GM21528 (cell line): ENCODE results near the gene PUM2.

ENCODE experiments used
- ATAC-seq: cut with Tn5 transposase; IDR thresholded peaks from one replicate; pipeline ENCODE4 v1.9.1; 2021; ENCODE audit warnings: mild to moderate bottlenecking, moderate library complexity; ENCODE audit not compliant: unreplicated experiment, low FRiP score

Gene PUM2

DNA sequence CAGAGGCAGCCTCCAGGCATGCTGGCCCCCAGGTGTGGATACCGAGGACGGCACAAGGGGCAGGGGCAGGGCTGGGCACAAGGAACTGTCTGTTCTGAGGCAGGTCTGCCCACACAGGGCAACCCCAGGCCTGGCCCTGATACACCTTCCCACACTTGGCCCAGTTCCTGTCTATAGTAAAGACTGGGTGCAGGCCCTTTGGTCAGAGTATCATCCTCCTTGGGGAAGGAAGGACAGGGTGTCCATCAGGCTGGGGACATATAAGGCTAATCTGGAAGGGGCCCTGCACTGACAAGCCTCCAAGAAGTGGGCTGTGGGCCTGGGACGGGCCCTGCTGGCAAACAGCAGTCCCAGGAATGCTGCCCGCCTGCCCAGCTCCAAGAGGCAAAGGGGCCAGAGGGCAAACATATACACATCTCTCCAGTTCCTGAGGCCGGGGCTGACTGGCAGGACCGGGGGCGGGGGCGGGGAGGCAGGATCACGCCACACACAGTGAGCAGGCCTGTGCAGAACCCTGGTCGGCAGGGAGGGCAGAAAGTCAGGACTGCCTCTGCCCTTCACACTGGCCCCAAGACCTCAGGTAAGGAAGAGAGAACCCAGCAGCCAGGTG, 144.6 kb downstream of the PUM2 start:
- no peak for ATAC-seq

DNA sequence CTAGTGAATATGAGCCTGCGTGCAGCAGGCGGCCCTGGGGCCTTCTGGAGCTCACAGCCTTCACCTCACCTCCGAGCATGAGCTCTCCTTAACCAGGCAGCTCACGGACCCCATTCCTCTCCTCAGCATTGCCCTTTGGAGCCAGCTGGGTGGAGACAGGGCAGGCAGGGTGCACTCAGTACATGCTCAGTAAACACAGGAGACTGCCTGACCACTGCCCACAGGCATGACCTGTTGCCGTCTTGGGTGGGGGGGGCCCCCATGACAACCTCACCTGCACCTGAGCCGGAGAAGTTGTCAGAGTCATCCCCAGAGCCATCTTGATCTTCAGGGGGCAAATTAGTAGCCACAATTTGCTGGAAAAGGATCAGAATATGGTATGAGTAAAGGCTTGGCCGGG, 145.6 kb downstream of the PUM2 start:
- ATAC-seq: no peak

- no peak for ATAC-seq
These were observed 147.0 kb downstream of the PUM2 start for GRCh38 chr2:20203521-20204225.

GRCh38 chr2:20203072-20203471, 147.6 kb downstream of the PUM2 start:
- no peak for ATAC-seq

GRCh38 chr2:20201671-20202070, 149.0 kb downstream of the PUM2 start:
- no peak for ATAC-seq

DNA sequence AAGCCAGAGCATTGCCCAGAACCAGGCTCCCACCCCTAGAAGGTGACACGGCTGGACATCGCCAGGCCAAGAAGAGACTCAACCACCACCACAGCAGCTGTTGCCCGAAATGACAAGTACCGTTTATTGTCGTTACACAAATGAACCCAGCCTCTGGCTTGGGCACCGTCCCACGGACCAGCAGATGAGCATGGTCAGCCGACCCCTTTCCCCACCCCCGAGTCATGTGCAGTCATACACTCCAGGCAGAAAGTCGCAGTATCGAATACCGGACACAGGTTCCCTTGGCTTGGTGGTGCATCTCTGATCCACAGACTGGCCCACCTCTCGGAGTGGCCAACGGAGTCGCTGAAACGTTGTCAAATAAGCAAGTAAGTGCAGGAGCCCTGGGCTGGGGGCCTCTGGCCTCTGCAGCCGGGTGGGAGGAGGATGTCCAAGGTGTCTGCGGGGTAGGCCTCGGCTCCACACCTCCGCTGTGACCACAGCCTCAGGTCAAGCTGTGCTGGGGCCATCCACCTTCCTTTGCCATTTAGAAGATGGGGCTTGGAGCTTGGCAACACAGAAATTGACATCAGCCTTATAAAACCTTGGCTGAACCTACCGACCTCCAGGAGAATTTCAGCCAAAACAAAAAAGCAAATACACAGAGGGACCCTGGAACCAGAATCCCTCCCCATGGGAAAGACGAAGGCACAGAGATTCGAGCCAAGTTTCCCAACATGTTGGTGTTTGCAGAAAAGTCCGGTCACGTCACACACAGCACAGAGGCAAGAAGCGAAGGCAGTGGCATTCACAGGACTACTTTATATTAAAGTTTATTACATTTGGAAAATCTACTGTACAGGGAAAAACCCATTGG, 149.7 kb downstream of the PUM2 start:
- no peak for ATAC-seq

- no peak for ATAC-seq
These were observed 150.9 kb downstream of the PUM2 start for GRCh38 chr2:20199633-20200270.

DNA sequence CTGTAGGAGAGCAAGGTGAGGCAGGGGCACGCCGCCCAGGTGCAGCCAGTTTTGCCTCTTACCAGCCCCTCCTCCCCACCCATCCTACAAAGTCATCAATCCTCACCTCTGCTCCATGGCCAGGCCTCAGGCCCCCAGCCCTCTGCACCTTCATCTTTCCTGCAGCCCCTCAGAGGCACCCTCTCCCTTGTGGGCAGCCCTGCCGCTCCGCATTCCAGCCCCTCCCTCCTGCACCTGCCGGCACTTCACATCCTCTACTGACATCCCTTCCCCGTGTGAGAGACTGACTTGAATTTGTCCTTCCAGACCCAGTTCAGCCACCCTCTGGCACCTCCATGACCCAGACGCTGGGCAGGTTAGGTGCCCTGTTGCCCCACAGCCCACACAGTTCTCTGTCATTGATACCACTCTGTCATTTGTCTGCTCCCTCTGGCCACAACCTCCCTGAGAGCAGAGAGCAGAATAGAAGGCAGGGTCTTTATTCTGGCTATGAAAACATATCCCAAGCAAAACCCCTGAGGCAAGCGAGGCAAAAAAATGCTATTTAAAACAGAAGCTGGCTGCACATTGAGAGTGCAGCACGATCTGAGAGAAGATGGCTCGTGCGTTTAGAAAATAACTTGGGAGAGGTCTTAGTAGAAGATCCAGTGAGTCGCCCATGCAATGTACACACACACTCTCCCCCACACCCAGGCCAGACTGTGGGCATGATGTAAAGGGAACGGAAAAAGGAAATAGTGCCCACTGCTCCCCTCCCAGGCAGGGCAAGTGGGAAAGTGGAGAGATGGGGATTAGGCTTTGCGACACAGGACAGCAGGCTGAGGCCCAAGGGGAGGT, 151.6 kb downstream of the PUM2 start:
- ATAC-seq: no peak
